ENCODE measurements around the gene GJD4. TPM values are rescaled to one million over a fixed set of nuclear protein-coding genes. Genes with fewer than 3 reads are reported as not detected.
A peak's percentile ranks its signal among the peaks of the same experiment; 100 is the strongest.

GJD4 gene
- total RNA-seq, 2 donors from 2014 or later: 1.1 TPM; not detected in 1

GRCh38 chr10:35640474-35640873 lies 35.3 kb downstream of the GJD4 start:
- Histone ChIP-seq H3K9me3 (no peaks in the 10 kb centered on the region), H3K27me3 (replicated peaks; ENCODE audit: insufficient read depth) (no peaks in the 10 kb centered on the region), H3K4me3 (peak overlapping the region; percentile 20 to 34), H3K36me3 (no peaks in the 10 kb centered on the region), H3K27ac (no peak overlapping the region), H3K4me1 (replicated peaks) (peaks cover 6% of the 10 kb centered on the region)
- peak in 3 of 4 experiments; percentile 9 to 62 (median 61) for TF ChIP-seq CTCF (IDR thresholded peaks at IDR 0.05)
- no peak for TF ChIP-seq POLR2AphosphoS5 (IDR thresholded peaks at IDR 0.05)
- peak; percentile 55 for DNase-seq (ENCODE audit: low spot score)
- intact Hi-C loops (cut with DNase I): no loop called here
- WGBS: 2% methylated on average over 28 of the region's 53 CpGs

- peaks cover 6% of the 10 kb centered on the region for H3K4me1 ChIP-seq (replicated peaks)
- TF ChIP-seq POLR2A (IDR thresholded peaks at IDR 0.05) (no peak), CTCF (IDR thresholded peaks at IDR 0.05) (peak in 2 of 4 experiments; percentile 2 to 7)
- H3K27ac ChIP-seq: peak overlapping the region; percentile 70 to 79
- WGBS: under 1% methylated on average over 34 of the region's 72 CpGs
- H3K4me3 ChIP-seq: peak overlapping the region; percentile 55 to 81
- DNase-seq (ENCODE audit: low spot score): peak; percentile 37
- no peaks in the 10 kb centered on the region for H3K27me3 ChIP-seq (replicated peaks; ENCODE audit: insufficient read depth)
- no peaks in the 10 kb centered on the region for H3K36me3 ChIP-seq
- no peaks in the 10 kb centered on the region for H3K9me3 ChIP-seq
- intact Hi-C loops (cut with DNase I): no loop called here
These were observed 36.0 kb downstream of the GJD4 start for GRCh38 chr10:35640951-35641675.

- peaks cover 6% of the 10 kb centered on the region for H3K4me1 ChIP-seq (replicated peaks)
- no peak for DNase-seq (ENCODE audit: low spot score)
These were observed 36.5 kb downstream of the GJD4 start for GRCh38 chr10:35641676-35642034.

GRCh38 chr10:35642035-35642792 lies 37.1 kb downstream of the GJD4 start, which contains the start of gene FZD8:
Gene FZD8 (minus strand): TSS chr10:35642296. CDS start chr10:35641429, 867 bp downstream.
- Histone ChIP-seq H3K4me3 (peak within 1 kb of the TSS; percentile 55 to 81), H3K27me3 (replicated peaks; ENCODE audit: insufficient read depth) (no peaks in the 10 kb centered on the region), H3K36me3 (no peaks in the 10 kb centered on the region), H3K27ac (peak within 1 kb of the TSS; percentile 70 to 79), H3K4me1 (replicated peaks) (peaks cover 6% of the 10 kb centered on the region), H3K9me3 (no peaks in the 10 kb centered on the region)
- peak; percentile 89 for DNase-seq (ENCODE audit: low spot score)
- intact Hi-C loops (cut with DNase I): no loop called here
- TF ChIP-seq POLR2A (IDR thresholded peaks at IDR 0.05) (peak; percentile 93), CTCF (IDR thresholded peaks at IDR 0.05) (peak in 1 of 4 experiments; percentile 25), POLR2AphosphoS5 (IDR thresholded peaks at IDR 0.05) (peak; percentile 90)
- WGBS: under 1% methylated on average over 76 of the region's 80 CpGs

More at GRCh38 chr10:35641676-35642034, 36.5 kb downstream of the GJD4 start:
- H3K36me3 ChIP-seq: no peaks in the 10 kb centered on the region
- H3K9me3 ChIP-seq: no peaks in the 10 kb centered on the region
- peak overlapping the region; percentile 70 to 79 for H3K27ac ChIP-seq
- WGBS: under 1% methylated on average over 28 of the region's 54 CpGs
- peak overlapping the region; percentile 55 to 81 for H3K4me3 ChIP-seq
- intact Hi-C loops (cut with DNase I): no loop called here
- H3K27me3 ChIP-seq (replicated peaks; ENCODE audit: insufficient read depth): no peaks in the 10 kb centered on the region
- TF ChIP-seq CTCF (IDR thresholded peaks at IDR 0.05) (no peak), POLR2AphosphoS5 (IDR thresholded peaks at IDR 0.05) (no peak), POLR2A (IDR thresholded peaks at IDR 0.05) (no peak)

Measured in prostate gland (tissue), 2 donors.